ENCODE measurements around the gene HNF4A. TPM values are rescaled to one million over a fixed set of nuclear protein-coding genes. Genes with fewer than 3 reads are reported as not detected.

The HNF4A gene
- total RNA-seq, 5 donors from 2014 or later (not counting 1 experiment from before 2014, with no cell fraction given), result 0.16 to 0.35 (median 0.32) TPM; not detected in 2

GRCh38 chr20:44450903-44451450, 95.5 kb downstream of the HNF4A start:
- H3K36me3 Mint-ChIP-seq, result no peaks in the 10 kb centered on the region
- no peaks in the 10 kb centered on the region for H3K4me1 Mint-ChIP-seq
- ATAC-seq (replicated peaks in 1 of 4) (no peak), DNase-seq (no peak)
- H3K27me3 ChIP-seq (replicated peaks in 1 of 2; ENCODE audit: control insufficient read depth in 2 of 2, extremely low read depth in 1 of 2, insufficient read depth in 2 of 2, low read length in 1 of 2), result peaks cover 0 to 16% of the 10 kb centered on the region in 2 experiments
- no peak overlapping the region for H3K4me3 Mint-ChIP-seq
- 67% methylated on average over 5 of the region's 7 CpGs for WGBS (ENCODE audit: insufficient coverage)
- ChIA-PET POLR2A (interaction anchor here in 1 of 2 donors (0.7 kb wide), 1 partner anchor 54 kb away, joined by 3 read pairs; no protein-coding TSS in a partner anchor), CTCF (no interaction called here)
- no peaks in the 10 kb centered on the region for H3K9me3 Mint-ChIP-seq
- no peak overlapping the region for H3K27ac ChIP-seq (ENCODE audit: low read length)
- H3K27ac Mint-ChIP-seq, result no peak overlapping the region
- H3K4me3 ChIP-seq (ENCODE audit: control insufficient read depth in 1 of 2, extremely low read depth in 1 of 2, low read length in 1 of 2), result no peak overlapping the region
- H3K36me3 ChIP-seq (ENCODE audit: control insufficient read depth in 2 of 2, extremely low read depth in 1 of 2, insufficient read depth in 1 of 2, low read length in 1 of 2), result no peaks in the 10 kb centered on the region
- H3K4me1 ChIP-seq (ENCODE audit: control insufficient read depth in 1 of 2, extremely low read depth in 1 of 2, insufficient read depth in 2 of 2, low read length in 2 of 2), result no peaks in the 10 kb centered on the region
- H3K9me3 ChIP-seq, result no peaks in the 10 kb centered on the region
- peaks cover 3 to 12% of the 10 kb centered on the region in 2 donors for H3K27me3 Mint-ChIP-seq

- Histone ChIP-seq H3K36me3 (ENCODE audit: control insufficient read depth in 2 of 2, extremely low read depth in 1 of 2, insufficient read depth in 1 of 2, low read length in 1 of 2) (no peaks in the 10 kb centered on the region), H3K27me3 (replicated peaks in 1 of 2; ENCODE audit: control insufficient read depth in 2 of 2, extremely low read depth in 1 of 2, insufficient read depth in 2 of 2, low read length in 1 of 2) (peaks cover 0 to 10% of the 10 kb centered on the region in 2 experiments), H3K4me3 (ENCODE audit: control insufficient read depth in 1 of 2, extremely low read depth in 1 of 2, low read length in 1 of 2) (no peak overlapping the region), H3K27ac (ENCODE audit: low read length) (no peak overlapping the region), H3K9me3 (no peaks in the 10 kb centered on the region), H3K4me1 (ENCODE audit: control insufficient read depth in 1 of 2, extremely low read depth in 1 of 2, insufficient read depth in 2 of 2, low read length in 2 of 2) (no peaks in the 10 kb centered on the region)
- Mint-ChIP-seq H3K4me3 (no peak overlapping the region), H3K27me3 (peaks cover 1 to 10% of the 10 kb centered on the region in 2 donors), H3K9me3 (no peaks in the 10 kb centered on the region), H3K36me3 (no peaks in the 10 kb centered on the region), H3K4me1 (no peaks in the 10 kb centered on the region), H3K27ac (no peak overlapping the region)
- DNase-seq, result no peak
- ChIA-PET POLR2A (no interaction called here), CTCF (no interaction called here)
- 86% methylated on average over 1 of the region's 7 CpGs for WGBS (ENCODE audit: insufficient coverage)
- no peak for ATAC-seq (replicated peaks in 1 of 4)
These were observed 98.9 kb downstream of the HNF4A start for GRCh38 chr20:44454306-44454963.

DNA sequence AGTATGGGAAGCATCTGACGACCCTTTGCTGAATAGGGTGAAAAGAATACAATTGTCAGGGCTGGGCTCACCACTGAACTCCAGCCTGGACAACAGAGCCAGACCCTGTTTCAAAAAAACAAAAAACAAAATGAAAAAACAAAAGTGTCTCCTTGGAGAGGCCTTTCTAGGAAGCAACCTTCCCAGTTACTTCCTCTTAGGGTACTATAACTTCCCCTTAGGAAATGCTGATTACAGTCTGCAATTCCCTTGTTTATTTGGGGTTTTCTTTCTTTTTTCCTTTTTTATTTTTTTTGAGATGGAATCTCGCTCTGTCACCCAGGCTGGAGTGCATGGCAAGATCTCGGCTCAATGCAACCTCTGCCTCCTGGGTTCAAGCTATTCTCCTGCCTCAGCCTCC, 99.6 kb downstream of the HNF4A start:
- no CpG with 5 or more reads among the region's 3 CpGs for WGBS (ENCODE audit: insufficient coverage)

GRCh38 chr20:44456611-44457010, 101.1 kb downstream of the HNF4A start:
- DNase-seq (no peak), ATAC-seq (replicated peaks in 1 of 4) (no peak)
- Histone ChIP-seq H3K27me3 (replicated peaks in 1 of 2; ENCODE audit: control insufficient read depth in 2 of 2, extremely low read depth in 1 of 2, insufficient read depth in 2 of 2, low read length in 1 of 2) (peaks cover 0 to 7% of the 10 kb centered on the region in 2 experiments), H3K9me3 (no peaks in the 10 kb centered on the region), H3K4me3 (ENCODE audit: control insufficient read depth in 1 of 2, extremely low read depth in 1 of 2, low read length in 1 of 2) (no peak overlapping the region), H3K27ac (ENCODE audit: low read length) (no peak overlapping the region), H3K36me3 (ENCODE audit: control insufficient read depth in 2 of 2, extremely low read depth in 1 of 2, insufficient read depth in 1 of 2, low read length in 1 of 2) (no peaks in the 10 kb centered on the region), H3K4me1 (ENCODE audit: control insufficient read depth in 1 of 2, extremely low read depth in 1 of 2, insufficient read depth in 2 of 2, low read length in 2 of 2) (no peaks in the 10 kb centered on the region)
- Mint-ChIP-seq H3K36me3 (no peaks in the 10 kb centered on the region), H3K4me1 (no peaks in the 10 kb centered on the region), H3K27ac (no peak overlapping the region), H3K9me3 (no peaks in the 10 kb centered on the region), H3K27me3 (no peaks in the 10 kb centered on the region), H3K4me3 (no peak overlapping the region)
- CTCF ChIA-PET, result interaction anchor here in 1 of 2 donors (0.8 kb wide), 1 partner anchor 153 kb away, joined by 3 read pairs; no protein-coding TSS in a partner anchor
- 96% methylated on average over 6 of the region's 8 CpGs for WGBS (ENCODE audit: insufficient coverage)
- POLR2A ChIA-PET, result no interaction called here

More for the DNA sequence above, 99.6 kb downstream of the HNF4A start:
- Histone ChIP-seq H3K27me3 (replicated peaks in 1 of 2; ENCODE audit: control insufficient read depth in 2 of 2, extremely low read depth in 1 of 2, insufficient read depth in 2 of 2, low read length in 1 of 2) (peaks cover 0 to 10% of the 10 kb centered on the region in 2 experiments), H3K27ac (ENCODE audit: low read length) (no peak overlapping the region), H3K4me3 (ENCODE audit: control insufficient read depth in 1 of 2, extremely low read depth in 1 of 2, low read length in 1 of 2) (no peak overlapping the region), H3K9me3 (no peaks in the 10 kb centered on the region), H3K4me1 (ENCODE audit: control insufficient read depth in 1 of 2, extremely low read depth in 1 of 2, insufficient read depth in 2 of 2, low read length in 2 of 2) (no peaks in the 10 kb centered on the region), H3K36me3 (ENCODE audit: control insufficient read depth in 2 of 2, extremely low read depth in 1 of 2, insufficient read depth in 1 of 2, low read length in 1 of 2) (no peaks in the 10 kb centered on the region)
- no peak overlapping the region for H3K27ac Mint-ChIP-seq
- POLR2A ChIA-PET, result no interaction called here
- no peaks in the 10 kb centered on the region for H3K36me3 Mint-ChIP-seq
- H3K4me1 Mint-ChIP-seq, result no peaks in the 10 kb centered on the region
- no peak for DNase-seq
- ATAC-seq (replicated peaks in 1 of 4), result no peak
- H3K9me3 Mint-ChIP-seq, result no peaks in the 10 kb centered on the region
- peaks cover 0 to 8% of the 10 kb centered on the region in 2 donors for H3K27me3 Mint-ChIP-seq
- H3K4me3 Mint-ChIP-seq, result no peak overlapping the region
- CTCF ChIA-PET, result no interaction called here

DNA sequence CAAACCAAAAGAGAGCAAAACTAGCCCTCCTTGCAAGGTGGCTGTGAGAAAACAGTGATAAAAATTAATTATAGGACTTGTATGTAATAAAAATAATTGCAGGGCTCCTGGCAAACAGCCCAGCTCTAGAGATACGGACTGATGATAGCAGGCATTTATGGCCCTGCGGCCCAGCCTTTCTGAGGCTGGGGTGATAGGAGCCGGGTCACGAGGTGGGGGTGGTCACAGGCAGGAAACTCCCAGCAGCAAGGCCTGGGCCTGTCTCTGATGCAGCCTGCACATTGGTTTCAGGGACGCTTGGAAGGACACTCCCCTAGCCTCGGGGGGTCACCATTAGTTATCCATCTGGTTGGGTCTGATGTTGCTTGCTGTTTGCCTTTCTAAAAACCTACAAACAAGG, 101.5 kb downstream of the HNF4A start:
- Histone ChIP-seq H3K9me3 (no peaks in the 10 kb centered on the region), H3K27ac (ENCODE audit: low read length) (no peak overlapping the region), H3K27me3 (replicated peaks in 1 of 2; ENCODE audit: control insufficient read depth in 2 of 2, extremely low read depth in 1 of 2, insufficient read depth in 2 of 2, low read length in 1 of 2) (peaks cover 0 to 7% of the 10 kb centered on the region in 2 experiments), H3K36me3 (ENCODE audit: control insufficient read depth in 2 of 2, extremely low read depth in 1 of 2, insufficient read depth in 1 of 2, low read length in 1 of 2) (no peaks in the 10 kb centered on the region), H3K4me3 (ENCODE audit: control insufficient read depth in 1 of 2, extremely low read depth in 1 of 2, low read length in 1 of 2) (no peak overlapping the region), H3K4me1 (ENCODE audit: control insufficient read depth in 1 of 2, extremely low read depth in 1 of 2, insufficient read depth in 2 of 2, low read length in 2 of 2) (no peaks in the 10 kb centered on the region)
- POLR2A ChIA-PET, result no interaction called here
- Mint-ChIP-seq H3K4me1 (no peaks in the 10 kb centered on the region), H3K36me3 (no peaks in the 10 kb centered on the region), H3K9me3 (no peaks in the 10 kb centered on the region), H3K4me3 (no peak overlapping the region), H3K27me3 (no peaks in the 10 kb centered on the region), H3K27ac (no peak overlapping the region)
- ATAC-seq (replicated peaks in 1 of 4) (no peak), DNase-seq (no peak)
- 89% methylated on average over 4 of the region's 6 CpGs for WGBS (ENCODE audit: insufficient coverage)
- CTCF ChIA-PET, result no interaction called here

DNA sequence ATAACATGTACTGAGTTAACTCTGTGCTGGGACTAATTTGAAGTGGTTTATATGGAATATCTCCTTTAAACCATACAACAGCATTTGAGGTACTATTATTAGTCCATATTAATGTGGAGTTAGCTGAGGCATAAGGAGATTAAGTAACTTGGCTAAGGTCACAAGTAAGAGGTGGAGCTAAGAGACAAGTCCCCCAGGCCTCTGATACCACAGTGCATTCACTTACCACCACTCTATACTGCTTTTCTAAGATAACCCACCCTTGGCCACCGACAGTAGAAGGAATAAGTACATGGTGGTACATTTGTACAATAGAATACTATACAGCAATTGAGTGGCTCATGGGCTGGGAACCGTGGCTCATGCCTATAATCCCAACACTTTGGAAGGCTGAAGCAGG, 103.8 kb downstream of the HNF4A start:
- Histone ChIP-seq H3K4me3 (ENCODE audit: control insufficient read depth in 1 of 2, extremely low read depth in 1 of 2, low read length in 1 of 2) (no peak overlapping the region), H3K36me3 (ENCODE audit: control insufficient read depth in 2 of 2, extremely low read depth in 1 of 2, insufficient read depth in 1 of 2, low read length in 1 of 2) (no peaks in the 10 kb centered on the region), H3K27me3 (replicated peaks in 1 of 2; ENCODE audit: control insufficient read depth in 2 of 2, extremely low read depth in 1 of 2, insufficient read depth in 2 of 2, low read length in 1 of 2) (no peaks in the 10 kb centered on the region), H3K27ac (ENCODE audit: low read length) (no peak overlapping the region), H3K9me3 (no peaks in the 10 kb centered on the region), H3K4me1 (ENCODE audit: control insufficient read depth in 1 of 2, extremely low read depth in 1 of 2, insufficient read depth in 2 of 2, low read length in 2 of 2) (no peaks in the 10 kb centered on the region)
- ChIA-PET CTCF (interaction anchor here (0.6 to 1.3 kb wide), 3 partner anchors 147 to 243 kb away, joined by 4 to 5 read pairs (median 4); no protein-coding TSS in a partner anchor), POLR2A (no interaction called here)
- Mint-ChIP-seq H3K36me3 (no peaks in the 10 kb centered on the region), H3K9me3 (no peaks in the 10 kb centered on the region), H3K27ac (no peak overlapping the region), H3K4me1 (no peaks in the 10 kb centered on the region), H3K27me3 (no peaks in the 10 kb centered on the region), H3K4me3 (no peak overlapping the region)
- no CpG with 5 or more reads among the region's 2 CpGs for WGBS (ENCODE audit: insufficient coverage)
- ATAC-seq (replicated peaks in 1 of 4) (no peak), DNase-seq (no peak)
